Measurements from ENCODE around the gene HOXB4.

Gene HOXB4

GRCh38 chr17:48575066-48575582 lies 3.0 kb downstream of the HOXB4 start:
- FAIRE-seq (no peak), DNase-seq (ENCODE audit: insufficient read length, low spot score) (no peak)

DNA sequence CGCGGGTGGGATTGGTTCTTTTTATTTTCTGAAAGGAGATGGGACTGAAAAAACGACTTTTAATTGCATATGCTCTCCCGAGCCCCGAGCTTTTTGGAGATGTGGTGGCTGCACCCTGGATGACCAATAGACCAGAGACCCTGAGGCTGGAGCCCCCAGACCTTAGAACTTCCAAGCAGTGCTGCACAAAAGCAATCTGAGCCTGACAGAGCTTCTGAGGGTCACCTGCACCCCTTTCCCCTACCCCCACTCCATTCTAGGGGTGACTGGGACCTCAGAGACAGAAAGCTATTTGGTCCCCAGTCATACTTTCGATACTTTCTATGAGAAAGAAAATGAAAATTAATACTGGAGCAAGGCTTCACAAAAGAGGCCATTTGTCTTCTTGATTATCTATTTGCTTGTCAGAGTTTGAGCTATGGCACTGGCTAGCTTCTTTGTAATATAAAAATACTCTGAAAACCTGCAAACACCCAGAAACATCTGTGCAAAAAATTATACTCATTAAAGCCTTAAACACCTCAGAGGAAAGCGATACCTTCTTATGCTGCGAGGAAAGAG lies 3.6 kb downstream of the HOXB4 start:
- DNase-seq (ENCODE audit: insufficient read length, low spot score) (no peak), FAIRE-seq (peak; percentile 33)

DNA sequence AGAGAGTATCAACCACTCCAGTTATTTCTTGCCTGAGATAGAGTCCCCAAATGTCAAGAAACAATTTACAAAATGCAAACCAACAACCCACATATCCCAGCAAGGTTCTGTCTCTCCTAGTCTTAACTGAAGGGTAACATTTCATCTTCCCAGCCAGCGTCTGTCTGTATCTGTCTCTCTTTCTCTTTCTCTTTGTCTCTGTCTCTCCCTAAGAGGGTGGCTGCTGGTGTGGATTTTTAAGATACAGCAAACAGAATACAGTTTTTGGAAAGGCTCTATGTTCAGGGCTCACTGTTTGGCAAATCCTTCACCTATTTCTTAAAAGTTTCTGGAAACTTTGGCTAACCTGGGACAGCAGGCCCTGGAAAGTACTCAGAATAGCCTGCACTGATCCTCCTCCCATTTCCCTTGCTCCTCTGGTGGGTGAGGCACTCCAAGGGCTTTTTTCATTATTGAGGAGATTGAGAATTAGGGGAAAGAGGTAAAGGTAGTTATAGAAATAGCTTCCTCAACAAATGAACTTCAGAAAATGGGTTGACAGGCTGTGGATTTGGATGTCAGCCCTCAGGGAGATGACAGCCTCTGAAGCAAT lies 6.2 kb downstream of the HOXB4 start:
- DNase-seq (ENCODE audit: insufficient read length, low spot score) (no peak), FAIRE-seq (peak; percentile 21)

- no peak for DNase-seq (ENCODE audit: insufficient read length, low spot score)
- no peak for FAIRE-seq
Measured at GRCh38 chr17:48571024-48571818, 6.9 kb downstream of the HOXB4 start.

DNA sequence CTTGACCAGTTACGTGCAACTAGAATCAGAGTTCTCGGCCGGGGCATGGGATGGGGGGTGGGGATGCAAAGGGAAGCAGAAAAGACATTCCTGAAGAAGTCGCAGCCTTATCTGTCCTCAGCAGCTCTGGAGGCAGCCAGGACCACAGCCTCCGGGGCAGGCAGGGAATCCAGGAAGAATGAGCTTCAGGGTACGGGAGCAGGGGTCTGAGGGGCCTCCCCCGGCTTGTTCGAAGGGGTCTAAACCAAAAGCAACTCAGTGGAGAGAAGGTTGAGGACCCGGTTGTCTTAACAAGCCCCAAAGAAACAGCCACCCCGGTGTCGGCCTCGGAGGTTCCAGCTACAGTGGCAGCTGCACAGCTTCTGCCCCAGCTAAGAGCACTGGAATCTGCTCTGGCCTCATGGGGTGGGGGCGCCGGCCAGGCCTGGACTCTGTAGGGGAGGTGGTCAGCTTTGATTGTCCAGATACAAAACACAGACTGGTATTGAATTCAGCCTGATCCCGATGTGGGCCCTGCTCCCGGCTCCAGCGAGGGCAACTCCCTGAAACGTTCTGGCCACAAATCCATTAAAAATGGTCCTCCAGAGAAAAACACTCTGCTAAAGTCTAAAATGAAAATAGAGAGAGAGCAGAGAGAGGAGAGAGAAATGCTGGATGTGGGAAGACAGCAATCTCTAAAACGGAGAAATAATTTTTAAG lies 7.7 kb downstream of the HOXB4 start:
- FAIRE-seq (no peak), DNase-seq (ENCODE audit: insufficient read length, low spot score) (no peak)

DNA sequence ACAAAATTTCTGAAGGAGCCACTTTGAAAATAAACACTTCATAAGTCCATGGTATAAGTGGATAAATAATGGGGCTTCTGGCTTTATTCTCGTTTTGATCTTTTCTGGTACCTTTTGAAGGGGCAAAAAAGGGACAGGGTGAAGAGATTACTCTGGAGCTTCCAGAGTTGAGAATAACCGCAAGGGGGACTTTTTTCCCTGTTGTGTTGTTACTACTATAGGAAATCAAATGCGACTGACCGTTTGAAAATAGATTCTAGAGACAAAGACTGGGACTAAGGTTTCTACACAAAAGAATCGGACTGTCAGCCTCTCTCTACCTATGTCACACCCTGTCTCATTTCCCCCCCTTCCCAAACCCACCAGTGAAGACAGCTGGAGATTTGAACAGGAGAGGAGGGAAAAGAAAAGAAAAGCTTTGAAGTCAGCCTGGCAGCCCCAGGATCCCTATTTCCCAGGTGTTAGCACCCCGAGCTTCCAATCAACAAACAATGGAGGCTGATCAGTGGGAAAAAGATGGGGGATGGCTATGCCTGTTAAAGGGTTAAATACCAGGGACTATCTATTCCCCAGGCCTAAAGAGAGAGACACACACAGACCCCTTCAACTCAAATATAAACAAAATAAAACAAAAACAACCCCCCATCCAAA lies 8.4 kb downstream of the HOXB4 start:
- DNase-seq (ENCODE audit: insufficient read length, low spot score) (no peak), FAIRE-seq (no peak)

- FAIRE-seq (peak; percentile 4), DNase-seq (ENCODE audit: insufficient read length, low spot score) (no peak)
Measured at GRCh38 chr17:48569240-48569582, 8.9 kb downstream of the HOXB4 start.

- no peak for DNase-seq (ENCODE audit: insufficient read length, low spot score)
- no peak for FAIRE-seq
Measured at GRCh38 chr17:48568499-48569239, 9.5 kb downstream of the HOXB4 start.

GRCh38 chr17:48567646-48568354 lies 10.3 kb downstream of the HOXB4 start:
- FAIRE-seq (no peak), DNase-seq (ENCODE audit: insufficient read length, low spot score) (no peak)

- FAIRE-seq: no peak
- no peak for DNase-seq (ENCODE audit: insufficient read length, low spot score)
Measured at GRCh38 chr17:48567209-48567608, 10.9 kb downstream of the HOXB4 start.

- FAIRE-seq (no peak), DNase-seq (ENCODE audit: insufficient read length, low spot score) (no peak)
Measured at GRCh38 chr17:48566717-48567116, 11.4 kb downstream of the HOXB4 start.

DNA sequence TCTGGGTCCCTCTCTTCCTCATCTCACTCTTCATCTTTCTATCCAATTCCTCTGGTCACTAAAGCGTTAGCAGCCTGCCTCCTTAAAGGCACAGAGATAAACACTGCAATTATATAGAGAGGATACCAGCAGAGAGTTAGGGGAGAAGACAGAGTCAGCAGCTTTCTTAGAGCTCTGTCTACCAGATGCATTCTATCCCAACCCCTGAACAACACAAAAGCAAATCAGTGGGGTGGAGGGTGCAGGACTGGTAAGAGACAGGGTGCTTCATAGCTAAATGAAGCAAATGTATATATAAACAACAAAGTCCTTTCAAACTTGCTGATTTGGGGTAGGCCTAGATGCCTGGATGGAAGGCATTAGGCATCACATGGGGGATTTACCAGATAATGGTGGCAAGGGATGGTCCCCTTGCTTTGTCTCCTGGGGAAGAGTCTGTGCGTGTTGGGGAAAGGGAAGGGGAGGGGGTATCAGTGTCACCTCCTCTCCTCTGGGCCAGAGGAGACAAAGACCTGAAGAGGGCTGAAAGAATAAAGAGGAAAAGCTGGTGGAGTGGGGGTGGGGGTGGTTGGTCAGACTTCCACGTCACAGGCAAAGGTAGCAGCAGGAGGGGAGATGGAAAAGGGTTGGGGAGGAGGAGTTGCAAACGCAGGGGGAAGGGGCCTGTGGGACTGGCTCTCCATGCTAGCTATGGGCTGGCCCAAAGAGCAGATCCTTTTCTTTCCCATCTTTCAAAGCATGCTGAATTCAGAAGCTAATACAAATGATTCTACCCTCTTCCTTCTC lies 12.0 kb downstream of the HOXB4 start:
- DNase-seq (ENCODE audit: insufficient read length, low spot score): no peak
- no peak for FAIRE-seq

DNA sequence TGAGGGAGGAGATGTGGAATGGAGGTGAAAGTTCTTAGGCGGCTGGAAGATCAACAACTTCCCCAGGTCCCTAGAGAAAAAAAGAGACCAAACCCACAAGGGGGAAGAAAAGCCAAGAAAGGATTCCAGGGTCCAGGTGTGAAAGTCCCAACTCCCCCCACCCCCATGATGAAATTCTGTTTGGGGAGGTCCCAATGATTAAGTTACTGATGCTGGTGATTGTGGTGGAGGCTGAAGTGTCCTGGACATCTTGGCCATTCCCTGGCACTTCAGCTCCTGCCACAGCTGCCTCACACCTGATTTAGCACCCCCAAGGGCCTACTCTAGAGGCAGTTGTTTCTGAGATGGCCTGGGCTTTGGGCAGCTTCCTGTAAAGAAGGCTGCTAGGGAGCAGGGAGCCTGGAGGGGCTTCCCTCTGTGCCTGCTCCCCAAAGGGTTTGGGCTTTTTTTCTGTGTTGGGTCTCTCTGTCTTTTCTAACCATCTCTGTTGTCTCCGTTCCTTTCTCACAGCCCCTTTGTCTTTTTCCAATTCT lies 13.1 kb downstream of the HOXB4 start:
- DNase-seq (ENCODE audit: insufficient read length, low spot score): no peak
- FAIRE-seq: no peak

GRCh38 chr17:48564188-48565021 lies 13.7 kb downstream of the HOXB4 start:
- FAIRE-seq (no peak), DNase-seq (ENCODE audit: insufficient read length, low spot score) (no peak)

- FAIRE-seq (no peak), DNase-seq (ENCODE audit: insufficient read length, low spot score) (no peak)
Measured at GRCh38 chr17:48563867-48564187, 14.3 kb downstream of the HOXB4 start.

GRCh38 chr17:48563385-48563838 lies 14.7 kb downstream of the HOXB4 start:
- DNase-seq (ENCODE audit: insufficient read length, low spot score) (no peak), FAIRE-seq (no peak)

DNA sequence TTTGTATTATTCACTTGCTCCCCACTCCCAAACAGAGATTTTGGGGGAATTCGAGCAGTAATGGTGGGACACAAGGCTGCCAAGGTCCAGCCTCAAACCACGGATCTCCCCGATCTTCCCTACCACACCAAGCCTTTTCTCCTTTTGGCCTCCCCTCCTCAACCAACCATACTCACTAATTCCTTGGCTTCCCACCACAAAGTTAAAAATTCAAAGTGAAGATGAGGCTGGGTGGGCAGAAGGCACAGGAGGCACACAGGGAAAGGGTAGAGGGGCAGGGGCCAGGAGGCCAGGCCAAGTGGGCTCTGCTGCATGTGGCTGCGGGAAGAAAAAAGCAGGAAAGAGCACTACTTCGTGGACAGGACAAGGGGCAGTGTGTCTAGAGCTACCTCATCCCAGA lies 15.2 kb downstream of the HOXB4 start:
- no peak for FAIRE-seq
- DNase-seq (ENCODE audit: insufficient read length, low spot score): no peak

All from GM19239 (cell line).